ENCODE data around the gene GDAP2. TPM values are rescaled to one million over a fixed set of nuclear protein-coding genes. Genes with fewer than 3 reads are reported as not detected.
A peak's percentile ranks its signal among the peaks of the same experiment; 100 is the strongest.
"Not testable (repeated sequence)": the region's sequence is repeated elsewhere in the genome, so short reads cannot be mapped to it uniquely, and the experiment has no call there.

The GDAP2 gene
- total RNA-seq, 1 donor from 2014 or later, result 20.8 TPM

DNA sequence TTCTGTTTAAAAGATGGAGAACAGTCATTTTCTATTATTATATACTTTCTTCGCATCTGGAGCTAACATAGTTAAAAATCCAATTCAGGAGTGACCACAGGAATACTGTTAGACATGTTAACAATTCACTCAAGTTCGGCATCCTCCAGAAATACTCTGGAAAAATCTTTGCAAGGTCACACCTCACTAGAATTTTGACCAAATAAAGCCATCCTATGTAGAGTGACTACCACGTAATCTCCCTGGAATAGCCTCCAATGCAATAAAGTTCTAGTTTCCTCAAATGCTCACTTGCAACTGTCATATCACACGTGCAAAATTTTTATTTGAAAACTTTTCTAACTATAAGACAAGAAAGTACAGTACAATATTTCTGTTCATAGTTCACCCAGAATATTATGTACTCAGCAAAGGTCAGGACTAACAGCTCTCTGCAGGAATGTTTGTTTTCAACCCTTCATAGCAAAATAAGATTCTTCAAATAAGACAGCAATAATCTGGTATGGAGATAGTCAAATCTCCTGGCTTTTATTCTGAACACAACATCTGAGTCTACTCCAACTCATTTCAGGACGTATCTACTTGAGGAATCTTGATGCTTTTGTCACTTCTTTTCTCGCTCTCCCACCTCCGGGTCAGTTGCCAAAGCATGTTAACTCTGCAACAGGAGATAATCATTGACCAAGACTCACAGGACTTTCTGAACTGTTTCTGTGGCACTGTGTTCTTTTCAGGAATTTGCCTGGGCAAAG is 82.6 kb downstream of the GDAP2 start:
- Histone ChIP-seq H3K36me3 (ENCODE audit: control insufficient read depth, insufficient read depth, low read length) (no peaks in the 10 kb centered on the region), H3K27me3 (ENCODE audit: control insufficient read depth, insufficient read depth, low read length) (no peaks in the 10 kb centered on the region), H3K4me3 (ENCODE audit: low read depth, low read length) (no peak overlapping the region)
- FAIRE-seq (no peak), DNase-seq (ENCODE audit: low read depth) (no peak)
- TF ChIP-seq, protein P1, sequence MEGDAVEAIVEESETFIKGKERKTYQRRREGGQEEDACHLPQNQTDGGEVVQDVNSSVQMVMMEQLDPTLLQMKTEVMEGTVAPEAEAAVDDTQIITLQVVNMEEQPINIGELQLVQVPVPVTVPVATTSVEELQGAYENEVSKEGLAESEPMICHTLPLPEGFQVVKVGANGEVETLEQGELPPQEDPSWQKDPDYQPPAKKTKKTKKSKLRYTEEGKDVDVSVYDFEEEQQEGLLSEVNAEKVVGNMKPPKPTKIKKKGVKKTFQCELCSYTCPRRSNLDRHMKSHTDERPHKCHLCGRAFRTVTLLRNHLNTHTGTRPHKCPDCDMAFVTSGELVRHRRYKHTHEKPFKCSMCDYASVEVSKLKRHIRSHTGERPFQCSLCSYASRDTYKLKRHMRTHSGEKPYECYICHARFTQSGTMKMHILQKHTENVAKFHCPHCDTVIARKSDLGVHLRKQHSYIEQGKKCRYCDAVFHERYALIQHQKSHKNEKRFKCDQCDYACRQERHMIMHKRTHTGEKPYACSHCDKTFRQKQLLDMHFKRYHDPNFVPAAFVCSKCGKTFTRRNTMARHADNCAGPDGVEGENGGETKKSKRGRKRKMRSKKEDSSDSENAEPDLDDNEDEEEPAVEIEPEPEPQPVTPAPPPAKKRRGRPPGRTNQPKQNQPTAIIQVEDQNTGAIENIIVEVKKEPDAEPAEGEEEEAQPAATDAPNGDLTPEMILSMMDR (IDR thresholded peaks at IDR 0.05; ENCODE audit: insufficient read depth, low read length, severe bottlenecking), result no peak

GRCh38 chr1:117844478-117844877 is 84.9 kb downstream of the GDAP2 start:
- FAIRE-seq; DNase-seq (ENCODE audit: low read depth): not testable (repeated sequence)

DNA sequence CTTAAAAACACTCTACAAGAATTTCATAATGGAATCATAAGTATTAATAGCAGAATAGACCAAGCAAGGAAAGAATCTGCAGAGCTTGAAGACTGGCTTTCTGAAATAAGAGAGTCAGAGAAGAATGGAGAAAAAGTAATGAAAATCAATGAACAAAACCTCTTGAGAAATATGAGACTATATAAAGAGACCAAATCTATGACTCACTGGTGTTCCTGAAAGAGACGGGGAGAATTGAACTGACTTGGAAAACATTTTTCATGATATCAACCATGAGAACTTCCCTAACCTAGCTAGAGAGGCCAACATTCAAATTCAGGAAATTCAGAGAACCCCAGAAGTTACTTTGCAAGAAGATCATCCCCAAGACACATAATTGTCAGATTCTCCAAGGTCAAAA is 85.6 kb downstream of the GDAP2 start:
- no peak for FAIRE-seq
- TF ChIP-seq, protein P1 (IDR thresholded peaks at IDR 0.05; ENCODE audit: insufficient read depth, low read length, severe bottlenecking), result no peak
- Histone ChIP-seq H3K36me3 (ENCODE audit: control insufficient read depth, insufficient read depth, low read length) (no peaks in the 10 kb centered on the region), H3K4me3 (ENCODE audit: low read depth, low read length) (no peak overlapping the region), H3K27me3 (ENCODE audit: control insufficient read depth, insufficient read depth, low read length) (no peaks in the 10 kb centered on the region)
- peak; percentile 63 for DNase-seq (ENCODE audit: low read depth)

More at GRCh38 chr1:117844478-117844877, 84.9 kb downstream of the GDAP2 start:
- not testable (repeated sequence) for H3K36me3 ChIP-seq (ENCODE audit: control insufficient read depth, insufficient read depth, low read length); H3K27me3 ChIP-seq (ENCODE audit: control insufficient read depth, insufficient read depth, low read length); H3K4me3 ChIP-seq (ENCODE audit: low read depth, low read length)

DNA sequence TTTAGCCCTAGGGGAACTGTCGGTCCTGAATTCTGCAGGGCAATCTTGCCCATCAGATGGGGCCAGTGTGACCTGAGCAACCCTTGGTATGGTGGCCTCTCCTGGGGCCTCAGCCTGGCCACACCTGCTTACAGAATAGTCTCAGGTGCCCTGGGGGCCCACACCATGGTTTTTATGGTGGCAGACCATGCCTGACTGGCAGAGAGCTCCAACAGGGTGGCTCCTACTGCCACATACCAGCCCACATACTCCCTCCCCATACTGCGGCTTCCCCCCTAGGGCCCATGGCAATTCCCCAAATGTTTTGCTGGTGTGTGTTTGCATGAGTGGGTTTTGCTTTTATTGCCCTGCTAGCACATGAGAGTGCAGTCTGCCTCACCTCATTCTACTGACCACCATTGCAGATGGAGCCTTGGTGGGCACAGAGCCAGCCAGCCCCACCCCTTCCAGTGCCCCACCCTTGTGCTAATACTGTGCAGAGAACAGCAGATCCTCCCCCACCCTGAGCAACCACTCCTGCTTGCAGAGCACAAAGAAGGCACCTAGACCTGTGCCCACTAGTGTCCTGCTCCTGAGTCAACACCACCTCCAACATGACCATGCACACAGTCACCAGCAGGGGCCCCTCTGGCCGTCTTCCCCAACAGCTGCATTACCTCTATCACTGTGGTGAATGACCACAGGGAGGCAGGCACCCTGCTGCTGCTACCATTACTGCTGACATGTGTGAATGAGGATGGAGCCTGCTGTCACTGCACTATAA is 86.8 kb downstream of the GDAP2 start:
- Histone ChIP-seq H3K4me3 (ENCODE audit: low read depth, low read length) (no peak overlapping the region), H3K27me3 (ENCODE audit: control insufficient read depth, insufficient read depth, low read length) (no peaks in the 10 kb centered on the region), H3K36me3 (ENCODE audit: control insufficient read depth, insufficient read depth, low read length) (no peaks in the 10 kb centered on the region)
- FAIRE-seq (no peak), DNase-seq (ENCODE audit: low read depth) (no peak)
- TF ChIP-seq, protein P1 (IDR thresholded peaks at IDR 0.05; ENCODE audit: insufficient read depth, low read length, severe bottlenecking), result peak; percentile 5

GRCh38 chr1:117841117-117841650 is 88.2 kb downstream of the GDAP2 start:
- Histone ChIP-seq H3K36me3 (ENCODE audit: control insufficient read depth, insufficient read depth, low read length) (no peaks in the 10 kb centered on the region), H3K4me3 (ENCODE audit: low read depth, low read length) (no peak overlapping the region), H3K27me3 (ENCODE audit: control insufficient read depth, insufficient read depth, low read length) (no peaks in the 10 kb centered on the region)
- TF ChIP-seq, protein P1 (IDR thresholded peaks at IDR 0.05; ENCODE audit: insufficient read depth, low read length, severe bottlenecking), result no peak
- no peak for DNase-seq (ENCODE audit: low read depth)
- FAIRE-seq, result no peak

DNA sequence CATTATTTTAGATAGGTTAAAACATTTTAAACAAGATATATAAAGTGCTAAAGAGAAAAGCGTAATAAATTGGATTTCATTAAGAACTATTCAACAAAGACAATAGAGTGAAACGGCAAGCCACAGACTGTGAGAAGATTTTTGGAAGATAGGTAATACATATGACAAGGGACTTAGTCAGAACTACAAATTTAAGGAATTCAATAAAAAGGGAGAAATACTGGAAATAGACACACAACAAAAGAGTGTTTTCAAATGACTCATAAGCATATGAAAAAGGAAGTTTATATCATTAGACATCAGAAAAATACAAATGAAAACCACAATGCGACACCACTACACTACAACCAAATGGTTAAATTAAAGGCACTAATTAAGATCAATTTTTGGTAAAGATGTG is 90.5 kb downstream of the GDAP2 start:
- FAIRE-seq (no peak), DNase-seq (ENCODE audit: low read depth) (peak; percentile 46)
- Histone ChIP-seq H3K27me3 (ENCODE audit: control insufficient read depth, insufficient read depth, low read length) (no peaks in the 10 kb centered on the region), H3K36me3 (ENCODE audit: control insufficient read depth, insufficient read depth, low read length) (no peaks in the 10 kb centered on the region), H3K4me3 (ENCODE audit: low read depth, low read length) (no peak overlapping the region)
- TF ChIP-seq, protein P1 (IDR thresholded peaks at IDR 0.05; ENCODE audit: insufficient read depth, low read length, severe bottlenecking), result no peak

Data from bronchial epithelial cell (primary cell).